ENCODE data around the gene RAE1. TPM values are rescaled to one million over a fixed set of nuclear protein-coding genes. Genes with fewer than 3 reads are reported as not detected.

RAE1 gene
- total and polyA plus RNA-seq, 2 of the 4 experiments (the other 2 are of a cell fraction): 32.8 to 80.5 TPM

DNA sequence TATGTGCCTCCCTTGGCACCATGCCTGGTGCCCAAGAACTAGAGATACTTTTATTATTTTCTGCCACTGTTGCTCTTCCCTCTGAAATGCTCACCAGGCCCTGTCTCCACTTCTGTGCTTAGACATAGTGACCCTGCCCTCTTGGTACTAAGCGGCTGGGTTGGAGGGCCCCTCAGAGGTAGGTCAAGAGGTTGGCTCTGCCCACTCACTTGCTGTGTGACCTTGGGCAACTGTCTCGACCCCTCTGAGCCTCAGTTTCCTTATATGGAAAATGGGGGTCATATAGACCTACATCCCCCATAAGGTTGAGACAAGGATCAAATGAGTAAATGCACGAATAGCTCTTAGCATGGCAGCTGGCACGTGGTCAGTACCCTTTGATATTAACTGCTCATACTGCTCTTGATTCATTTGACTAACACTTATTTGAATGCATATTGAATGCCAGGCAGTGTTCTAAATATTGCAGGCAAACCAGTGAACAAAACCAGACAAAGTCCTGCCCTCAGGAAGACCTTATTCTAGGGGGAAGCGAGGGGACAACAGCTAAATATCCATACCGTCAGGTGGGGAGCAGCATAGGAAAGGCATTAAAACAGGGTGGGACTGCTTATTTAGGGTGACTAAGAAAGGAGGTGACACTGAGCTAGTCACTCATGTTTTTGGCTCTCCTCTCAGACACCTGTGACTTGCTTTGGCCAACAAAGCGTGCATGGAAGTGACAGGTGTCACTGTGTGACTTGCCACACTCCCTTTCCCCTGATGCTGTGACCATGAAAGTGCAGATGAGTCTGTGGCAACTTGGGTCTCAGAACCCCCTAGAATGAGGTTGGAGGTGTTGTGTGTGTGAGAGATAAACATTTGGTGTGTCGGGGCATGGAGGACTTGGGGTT lies 35.7 kb upstream of the RAE1 start:
- no peaks in the 10 kb centered on the region; the same call in 1 of the 2 replicates for H3K27me3 ChIP-seq (ENCODE audit: control insufficient read depth, insufficient read depth, low read length)
- H4K8ac ChIP-seq (ENCODE audit: low read depth in 2 of 2, low read length in 2 of 2): no peak overlapping the region
- H2BK15ac ChIP-seq (ENCODE audit: low read depth, low read length): no peak overlapping the region
- no TSS peak for BruUV-seq (replicated peaks)
- H4K5ac ChIP-seq (ENCODE audit: low read depth, low read length): no peak overlapping the region
- ATAC-seq (ENCODE audit: low read depth) (no peak), DNase-seq (no peak)
- no peak overlapping the region for H3K14ac ChIP-seq (replicated peaks; ENCODE audit: low read depth, low read length)
- POLR2A ChIA-PET (ENCODE audit: unreplicated experiment): no interaction called here
- H3K9ac ChIP-seq (ENCODE audit: low read depth, low read length): no peak overlapping the region
- no peak overlapping the region for H2BK120ac ChIP-seq (ENCODE audit: low read depth, low read length)
- no peaks in the 10 kb centered on the region for H3K9me3 ChIP-seq (ENCODE audit: control insufficient read depth, insufficient read depth, low read length)
- dilution Hi-C loops (cut with HindIII; ENCODE audit: low sequenced_read_pairs, unreplicated experiment): no loop called here
- no peak overlapping the region for H4K91ac ChIP-seq (ENCODE audit: insufficient read depth, low read depth, low read length)
- H2BK5ac ChIP-seq (ENCODE audit: low read depth, low read length, poor library complexity, severe bottlenecking): no peak overlapping the region
- no peaks in the 10 kb centered on the region for H3K79me1 ChIP-seq (ENCODE audit: low read depth in 1 of 2, low read length in 2 of 2)
- no peaks in the 10 kb centered on the region for H3K36me3 ChIP-seq (ENCODE audit: control insufficient read depth, insufficient read depth, low read length)
- no peak overlapping the region for H2AK5ac ChIP-seq (ENCODE audit: low read depth, low read length)
- H2AFZ ChIP-seq (replicated peaks; ENCODE audit: low read length, poor library complexity): no peak overlapping the region
- no peaks in the 10 kb centered on the region for H4K20me1 ChIP-seq (ENCODE audit: insufficient read depth, low read length)
- H3K4ac ChIP-seq (ENCODE audit: low read depth, low read length): no peak overlapping the region
- CTCF ChIA-PET: interaction anchor here (0.6 kb wide), 1 partner anchor 207 kb away, joined by 3 read pairs; no protein-coding TSS in a partner anchor
- no peak overlapping the region for H3K4me2 ChIP-seq (ENCODE audit: low read depth, low read length)
- 60% methylated on average over 2 of the region's 8 CpGs; no CpG with 5 or more reads in 1 of the 2 experiments for WGBS, 2 experiments (ENCODE audit: extremely low coverage in 2 of 2, insufficient read length in 1 of 2)
- no peaks in the 10 kb centered on the region for H3K9me1 ChIP-seq (ENCODE audit: insufficient read depth, low read length)
- H2BK20ac ChIP-seq (ENCODE audit: low read depth, low read length): no peak overlapping the region
- H3K4me3 ChIP-seq (ENCODE audit: insufficient read depth, low read depth, low read length): no peak overlapping the region
- H3K27ac ChIP-seq (ENCODE audit: insufficient read depth, low read length): no peak overlapping the region
- in situ Hi-C loops (cut with MboI; ENCODE audit: low sequenced_read_pairs): no loop called here
- H3K56ac ChIP-seq (ENCODE audit: extremely low read depth, insufficient read depth, low read length): no peak overlapping the region
- no peak overlapping the region for H2AK9ac ChIP-seq (replicated peaks; ENCODE audit: low read depth, low read length, poor library complexity)
- H3K4me1 ChIP-seq (ENCODE audit: control insufficient read depth, insufficient read depth, low read length): no peaks in the 10 kb centered on the region
- intact Hi-C loops (cut with micrococcal nuclease): no loop called here
- H3K18ac ChIP-seq (ENCODE audit: low read depth, low read length): no peak overlapping the region
- no peak for TF ChIP-seq BHLHE40 (IDR thresholded peaks at IDR 0.05; ENCODE audit: low read depth, low read length)
- TF ChIP-seq FOS (IDR thresholded peaks at IDR 0.05; ENCODE audit: low read depth, low read length): no peak
- no peak for TF ChIP-seq CEBPB (IDR thresholded peaks at IDR 0.05; ENCODE audit: low read depth, low read length)
- no peak for TF ChIP-seq SMC3 (IDR thresholded peaks at IDR 0.05; ENCODE audit: low read depth, low read length)
- no peak for TF ChIP-seq CHD1 (IDR thresholded peaks at IDR 0.05; ENCODE audit: low read depth, low read length)
- TF ChIP-seq, protein P1, sequence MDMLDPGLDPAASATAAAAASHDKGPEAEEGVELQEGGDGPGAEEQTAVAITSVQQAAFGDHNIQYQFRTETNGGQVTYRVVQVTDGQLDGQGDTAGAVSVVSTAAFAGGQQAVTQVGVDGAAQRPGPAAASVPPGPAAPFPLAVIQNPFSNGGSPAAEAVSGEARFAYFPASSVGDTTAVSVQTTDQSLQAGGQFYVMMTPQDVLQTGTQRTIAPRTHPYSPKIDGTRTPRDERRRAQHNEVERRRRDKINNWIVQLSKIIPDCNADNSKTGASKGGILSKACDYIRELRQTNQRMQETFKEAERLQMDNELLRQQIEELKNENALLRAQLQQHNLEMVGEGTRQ (IDR thresholded peaks at IDR 0.05; ENCODE audit: low read depth, low read length): no peak
- TF ChIP-seq RAD21 (IDR thresholded peaks at IDR 0.05; ENCODE audit: low read length): no peak
- no peak for TF ChIP-seq RCOR1 (IDR thresholded peaks at IDR 0.05; ENCODE audit: insufficient replicate concordance, low read length)
- TF ChIP-seq, protein P2, sequence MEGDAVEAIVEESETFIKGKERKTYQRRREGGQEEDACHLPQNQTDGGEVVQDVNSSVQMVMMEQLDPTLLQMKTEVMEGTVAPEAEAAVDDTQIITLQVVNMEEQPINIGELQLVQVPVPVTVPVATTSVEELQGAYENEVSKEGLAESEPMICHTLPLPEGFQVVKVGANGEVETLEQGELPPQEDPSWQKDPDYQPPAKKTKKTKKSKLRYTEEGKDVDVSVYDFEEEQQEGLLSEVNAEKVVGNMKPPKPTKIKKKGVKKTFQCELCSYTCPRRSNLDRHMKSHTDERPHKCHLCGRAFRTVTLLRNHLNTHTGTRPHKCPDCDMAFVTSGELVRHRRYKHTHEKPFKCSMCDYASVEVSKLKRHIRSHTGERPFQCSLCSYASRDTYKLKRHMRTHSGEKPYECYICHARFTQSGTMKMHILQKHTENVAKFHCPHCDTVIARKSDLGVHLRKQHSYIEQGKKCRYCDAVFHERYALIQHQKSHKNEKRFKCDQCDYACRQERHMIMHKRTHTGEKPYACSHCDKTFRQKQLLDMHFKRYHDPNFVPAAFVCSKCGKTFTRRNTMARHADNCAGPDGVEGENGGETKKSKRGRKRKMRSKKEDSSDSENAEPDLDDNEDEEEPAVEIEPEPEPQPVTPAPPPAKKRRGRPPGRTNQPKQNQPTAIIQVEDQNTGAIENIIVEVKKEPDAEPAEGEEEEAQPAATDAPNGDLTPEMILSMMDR (conservative IDR thresholded peaks at IDR 0.05; ENCODE audit: low read depth, low read length): no peak
- no peak for TF ChIP-seq MAZ (IDR thresholded peaks at IDR 0.05; ENCODE audit: borderline replicate concordance, low read depth, low read length)
- TF ChIP-seq, protein P3, sequence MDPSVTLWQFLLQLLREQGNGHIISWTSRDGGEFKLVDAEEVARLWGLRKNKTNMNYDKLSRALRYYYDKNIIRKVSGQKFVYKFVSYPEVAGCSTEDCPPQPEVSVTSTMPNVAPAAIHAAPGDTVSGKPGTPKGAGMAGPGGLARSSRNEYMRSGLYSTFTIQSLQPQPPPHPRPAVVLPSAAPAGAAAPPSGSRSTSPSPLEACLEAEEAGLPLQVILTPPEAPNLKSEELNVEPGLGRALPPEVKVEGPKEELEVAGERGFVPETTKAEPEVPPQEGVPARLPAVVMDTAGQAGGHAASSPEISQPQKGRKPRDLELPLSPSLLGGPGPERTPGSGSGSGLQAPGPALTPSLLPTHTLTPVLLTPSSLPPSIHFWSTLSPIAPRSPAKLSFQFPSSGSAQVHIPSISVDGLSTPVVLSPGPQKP (IDR thresholded peaks at IDR 0.05; ENCODE audit: borderline replicate concordance, low read depth, low read length): no peak
- no peak for TF ChIP-seq RFX5 (IDR thresholded peaks at IDR 0.05; ENCODE audit: low read depth, low read length)
- no peak overlapping the region for H3K23ac ChIP-seq (ENCODE audit: low read depth, low read length)

Measured in IMR-90 (cell line).